IMR-90 (cell line): ENCODE results near the gene ARSB. TPM values are rescaled to one million over a fixed set of nuclear protein-coding genes. Genes with fewer than 3 reads are reported as not detected.
A peak's percentile ranks its signal among the peaks of the same experiment; 100 is the strongest.
"Not testable (repeated sequence)": the region's sequence is repeated elsewhere in the genome, so short reads cannot be mapped to it uniquely, and the experiment has no call there.

Experiments
- ATAC-seq: fragments of 200-7000 bp; cut with Tn5 transposase; 2 replicates; pipeline ENCODE4 v1.9.1; 2020; ENCODE audit warnings: low read depth, mild to moderate bottlenecking, moderate library complexity
- BruUV-seq: library from RNA; stranded (reverse); fragments of 400-500 nt; replicated peaks from 2 replicates; lab custom pipeline; 2021; lab: Mats Ljungman, UMichigan
- CTCF ChIA-PET: fragments of 300-600 bp; formaldehyde crosslinking; extraction: SDS; loops from one replicate; lab custom pipeline; 2021; ENCODE audit warnings: antibody characterized with exemption; lab: Yijun Ruan, JAX
- POLR2A ChIA-PET: fragments of 300-600 bp; sonication (Branson Sonifier 250); formaldehyde crosslinking; loops from one replicate; lab custom pipeline; 2022; ENCODE audit warnings: antibody characterized with exemption; ENCODE audit not compliant: unreplicated experiment; lab: Charles Lee
- DNase-seq: peaks from one replicate; pipeline ENCODE4 v3.0.0; 2013
- H2AFZ ChIP-seq: replicated peaks from 2 replicates; pipeline ENCODE3; 2013; ENCODE audit warnings: low read length, mild to moderate bottlenecking; ENCODE audit not compliant: poor library complexity
- H2AK5ac ChIP-seq: 2 replicates; pipeline ENCODE4 v1.6.1; 2013; ENCODE audit warnings: low read depth, low read length, inconsistent platforms
- H2AK9ac ChIP-seq: replicated peaks from 2 replicates; pipeline ENCODE3; 2013; ENCODE audit warnings: mild to moderate bottlenecking, low read depth, low read length, moderate library complexity; ENCODE audit not compliant: poor library complexity
- H2BK120ac ChIP-seq: 2 replicates; pipeline ENCODE4 v1.6.1; 2013; ENCODE audit warnings: low read depth, low read length, inconsistent platforms
- H2BK15ac ChIP-seq: 3 replicates; pipeline ENCODE4 v1.6.1; 2013; ENCODE audit warnings: low read depth, low read length, inconsistent platforms
- H2BK20ac ChIP-seq: 2 replicates; pipeline ENCODE4 v1.6.1; 2013; ENCODE audit warnings: low read depth, mild to moderate bottlenecking, inconsistent platforms, low read length, moderate library complexity
- H2BK5ac ChIP-seq: 2 replicates; pipeline ENCODE4 v1.6.1; 2013; ENCODE audit warnings: mild to moderate bottlenecking, low read depth, low read length, inconsistent platforms; ENCODE audit not compliant: poor library complexity, severe bottlenecking
- H3K14ac ChIP-seq: replicated peaks from 2 replicates; pipeline ENCODE4 v1.6.1; 2013; ENCODE audit warnings: low read depth, low read length, inconsistent platforms
- H3K18ac ChIP-seq: 2 replicates; pipeline ENCODE4 v1.6.1; 2013; ENCODE audit warnings: low read depth, low read length, control low read depth
- H3K23ac ChIP-seq: 2 replicates; pipeline ENCODE4 v1.6.1; 2013; ENCODE audit warnings: low read depth, low read length, inconsistent platforms
- H3K27ac ChIP-seq: 2 replicates; pipeline ENCODE4 v1.5.1; 2013; ENCODE audit warnings: mild to moderate bottlenecking, control low read depth, low read length; ENCODE audit not compliant: insufficient read depth
- H3K27me3 ChIP-seq: 2 replicates; pipeline ENCODE4 v1.6.1; 2013; ENCODE audit warnings: low read length; ENCODE audit not compliant: control insufficient read depth, insufficient read depth
- H3K36me3 ChIP-seq: 2 replicates; pipeline ENCODE4 v1.6.1; 2013; ENCODE audit warnings: low read length, mixed read lengths; ENCODE audit not compliant: control insufficient read depth, insufficient read depth
- H3K4ac ChIP-seq: 2 replicates; pipeline ENCODE4 v1.6.1; 2013; ENCODE audit warnings: low read depth, low read length, inconsistent platforms
- H3K4me1 ChIP-seq: 2 replicates; pipeline ENCODE4 v1.6.1; 2013; ENCODE audit warnings: low read length, mixed read lengths; ENCODE audit not compliant: control insufficient read depth, insufficient read depth
- H3K4me2 ChIP-seq: 2 replicates; pipeline ENCODE4 v1.6.1; 2013; ENCODE audit warnings: low read depth, mild to moderate bottlenecking, control low read depth, low read length, moderate library complexity
- H3K4me3 ChIP-seq: 2 replicates; pipeline ENCODE4 v1.5.1; 2013; ENCODE audit warnings: low read depth, mild to moderate bottlenecking, control low read depth, low read length, moderate library complexity; ENCODE audit not compliant: insufficient read depth
- H3K56ac ChIP-seq: 2 replicates; pipeline ENCODE4 v1.6.1; 2013; ENCODE audit warnings: low read length, inconsistent platforms; ENCODE audit not compliant: insufficient read depth; ENCODE audit errors: extremely low read depth
- H3K79me1 ChIP-seq, 2 experiments: 2 replicates each; pipeline ENCODE4 v1.6.1; 2013; ENCODE audit warnings: low read length in 2 of 2, inconsistent platforms in 1 of 2, low read depth in 1 of 2
- H3K9ac ChIP-seq: 2 replicates; pipeline ENCODE4 v1.6.1; 2013; ENCODE audit warnings: low read depth, low read length, control low read depth
- H3K9me1 ChIP-seq: 2 replicates; pipeline ENCODE4 v1.6.1; 2013; ENCODE audit warnings: low read length, inconsistent platforms; ENCODE audit not compliant: insufficient read depth
- H3K9me3 ChIP-seq: 2 replicates; pipeline ENCODE4 v1.6.1; 2013; ENCODE audit warnings: low read length; ENCODE audit not compliant: control insufficient read depth, insufficient read depth
- H4K20me1 ChIP-seq: 2 replicates; pipeline ENCODE4 v1.6.1; 2013; ENCODE audit warnings: low read length, inconsistent platforms; ENCODE audit not compliant: insufficient read depth
- H4K5ac ChIP-seq: 2 replicates; pipeline ENCODE4 v1.6.1; 2013; ENCODE audit warnings: mild to moderate bottlenecking, low read depth, low read length, control low read depth
- H4K8ac ChIP-seq, 2 experiments: 2 replicates each; pipeline ENCODE4 v1.6.1; 2013; ENCODE audit warnings: low read depth in 2 of 2, low read length in 2 of 2, control low read depth in 1 of 2, inconsistent platforms in 1 of 2
- H4K91ac ChIP-seq: 2 replicates; pipeline ENCODE4 v1.6.1; 2013; ENCODE audit warnings: low read depth, low read length, inconsistent platforms; ENCODE audit not compliant: insufficient read depth
- BHLHE40 ChIP-seq: fragments of 150-350 bp; IDR thresholded peaks from 2 replicates; pipeline ENCODE4 v1.6.1; 2016; ENCODE audit warnings: mild to moderate bottlenecking, low read depth, low read length
- CHD1 ChIP-seq: IDR thresholded peaks from 2 replicates; pipeline ENCODE4 v1.6.1; 2012; ENCODE audit warnings: low read depth, low read length, improper control_type of control experiment
- RAD21 ChIP-seq: IDR thresholded peaks from 2 replicates; pipeline ENCODE4 v1.6.1; 2012; ENCODE audit warnings: low read length, improper control_type of control experiment
- WGBS, 2 experiments: methylation state at CpG; one replicate each; pipeline versions ENCODE4 v1.1.5 to v1.1.7; 2013; ENCODE audit warnings: missing lambda C conversion rate in 2 of 2; ENCODE audit not compliant: insufficient read length in 1 of 2; ENCODE audit errors: extremely low coverage in 2 of 2; 5-methylcytosine and 5-hydroxymethylcytosine counted together
- dilution Hi-C: fragments of 300-500 bp; cut with HindIII; formaldehyde crosslinking; loops from one replicate; pipeline ENCODE4 v1.14.3; 2018; ENCODE audit warnings: low sequenced_read_pairs; ENCODE audit not compliant: unreplicated experiment
- in situ Hi-C: fragments of 300-500 bp; cut with MboI; formaldehyde crosslinking; loops from 3 replicates; pipeline ENCODE4 v1.14.3; 2019; ENCODE audit warnings: low sequenced_read_pairs, inconsistent platforms, mixed read lengths
- intact Hi-C: fragments of 100-400 bp; cut with micrococcal nuclease; formaldehyde crosslinking; loops from 2 replicates; pipeline ENCODE4 v1.10.0; 2022
- polyA plus RNA-seq, 3 experiments: library from polyadenylated mRNA; depleted of rRNA; stranded (reverse); fragments of >200 nt; gene quantifications; 2 replicates each; pipeline ENCODE4 v1.2.3, GENCODE V29; 2012; ENCODE audit warnings: low replicate concordance in 1 of 3
- total RNA-seq: library from RNA; depleted of rRNA; stranded (reverse); fragments of >200 nt; gene quantifications from 2 replicates; pipeline ENCODE4 v1.2.3, GENCODE V29; 2012

The ARSB gene
- total and polyA plus RNA-seq, 2 of the 4 experiments (the other 2 are of a cell fraction): 16.0 to 16.3 TPM

- no peak for TF ChIP-seq CHD1
- no peak for TF ChIP-seq RAD21
- TF ChIP-seq BHLHE40: no peak
Observed at GRCh38 chr5:78983601-78984438, 1.3 kb downstream of the ARSB start (continued).

- peak overlapping the region; percentile 72 to 94; a peak in 3 of 4 replicates for H4K8ac ChIP-seq
- peak overlapping the region; percentile 41; the same call in 1 of the 2 replicates for H2BK20ac ChIP-seq
- H2AK5ac ChIP-seq: peak overlapping the region; percentile 81; the same call in 1 of the 2 replicates
- H3K36me3 ChIP-seq, dilution Hi-C loops, in situ Hi-C loops, POLR2A ChIA-PET, H3K9me1 ChIP-seq, DNase-seq, H3K9ac ChIP-seq, BruUV-seq, H3K56ac ChIP-seq, H3K4me1 ChIP-seq, H3K4me3 ChIP-seq, ATAC-seq, H4K20me1 ChIP-seq, H3K9me3 ChIP-seq, H3K27me3 ChIP-seq: not testable (repeated sequence)
- peak overlapping the region; percentile 88 for H2BK120ac ChIP-seq
- peak overlapping the region; percentile 53; the same call in 1 of the 2 replicates for H4K5ac ChIP-seq
- H2AFZ ChIP-seq: peak overlapping the region; percentile 85
- peak overlapping the region; percentile 80 for H3K4ac ChIP-seq
- peak overlapping the region; percentile 58; the same call in 1 of the 2 replicates for H4K91ac ChIP-seq
- CTCF ChIA-PET: interaction anchor here (1.2 kb wide), 1 partner anchor 28 kb away, joined by 3 read pairs; no protein-coding TSS in a partner anchor
- H3K14ac ChIP-seq: peak overlapping the region; percentile 93
- WGBS, 2 experiments: 100% methylated on average over 2 of the region's 9 CpGs; no CpG with 5 or more reads in 1 of the 2 experiments
- peak overlapping the region; percentile 40 for H2BK5ac ChIP-seq
- H3K79me1 ChIP-seq: peaks cover 18 to 40% of the 10 kb centered on the region in 2 experiments
- peak overlapping the region; percentile 96; the same call in 1 of the 2 replicates for H3K4me2 ChIP-seq
- intact Hi-C loops: loop anchor here (5.0 to 10.0 kb wide), 2 partner anchors 39 to 1678 kb away; no protein-coding TSS in a partner anchor
- H3K23ac ChIP-seq: peak overlapping the region; percentile 77
- H3K18ac ChIP-seq: peak overlapping the region; percentile 3; the same call in 1 of the 2 replicates
- H2BK15ac ChIP-seq: peak overlapping the region; percentile 41; the same call in 1 of the 3 replicates
- H2AK9ac ChIP-seq: peak overlapping the region; percentile 77
- H3K27ac ChIP-seq: peak overlapping the region; percentile 18; the same call in 1 of the 2 replicates
Observed at GRCh38 chr5:78983194-78983593, 1.9 kb downstream of the ARSB start.
